ENCODE measurements around the gene EHD4. TPM values are rescaled to one million over a fixed set of nuclear protein-coding genes. Genes with fewer than 3 reads are reported as not detected.

EHD4 gene
- total and polyA plus RNA-seq, 2 donors (not counting 3 experiments of a cell fraction or from before 2014, with no cell fraction given): 96.7 to 128 TPM

DNA sequence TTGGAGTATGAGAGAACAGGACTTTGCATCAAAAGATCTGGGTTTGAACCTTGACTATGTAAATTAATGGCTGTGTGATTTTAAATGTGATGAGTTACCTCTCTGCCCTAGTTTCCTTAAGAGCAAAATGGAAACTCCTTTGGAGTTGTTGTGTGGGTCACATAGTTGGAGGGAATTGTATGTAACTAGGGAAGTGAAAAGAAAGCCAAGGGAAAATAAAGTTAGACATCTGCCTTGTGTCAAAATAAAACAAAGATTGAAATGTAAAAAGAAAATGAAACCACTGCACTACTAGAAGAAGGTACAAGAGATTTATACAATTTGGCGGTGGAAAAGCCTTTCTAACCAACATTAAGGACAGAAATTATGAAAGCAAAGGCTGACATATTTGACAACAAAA is 1.7 kb upstream of the EHD4 start:
- DNase-seq (ENCODE audit: low read depth, low spot score): no peak
- ChIA-PET CTCF (interaction anchor here (1.0 to 3.8 kb wide), 2 partner anchors 16 to 79 kb away, joined by 3 to 14 read pairs; no protein-coding TSS in a partner anchor), POLR2A (no interaction called here)
- no peak for FAIRE-seq
- Histone ChIP-seq H4K20me1 (replicated peaks; ENCODE audit: control insufficient read depth, extremely low read depth, insufficient read depth, low read length) (no peaks in the 10 kb centered on the region), H2AFZ (ENCODE audit: low read depth, low read length) (no peak overlapping the region), H3K4me2 (ENCODE audit: insufficient read depth, low read length) (no peak overlapping the region), H3K27me3 (ENCODE audit: control insufficient read depth in 2 of 2, insufficient read depth in 2 of 2, low read length in 2 of 2) (no peaks in the 10 kb centered on the region), H3K36me3 (ENCODE audit: control insufficient read depth in 2 of 2, extremely low read depth in 1 of 2, insufficient read depth in 2 of 2, low read length in 2 of 2) (no peaks in the 10 kb centered on the region), H3K9me3 (replicated peaks; ENCODE audit: control insufficient read depth, insufficient read depth, low read length) (no peaks in the 10 kb centered on the region), H3K4me1 (ENCODE audit: control insufficient read depth, extremely low read depth, insufficient read depth, low read length) (peaks cover 20% of the 10 kb centered on the region), H3K27ac (ENCODE audit: insufficient read depth, low read depth, low read length) (no peak overlapping the region), H3K9ac (replicated peaks; ENCODE audit: extremely low read depth, insufficient read depth, low read length) (no peak overlapping the region), H3K9me1 (replicated peaks; ENCODE audit: control insufficient read depth, extremely low read depth, insufficient read depth, low read length) (no peaks in the 10 kb centered on the region), H3K79me2 (ENCODE audit: control insufficient read depth, insufficient read depth, low read length) (peaks cover 33% of the 10 kb centered on the region), H3K4me3 (replicated peaks in 1 of 3; ENCODE audit: insufficient read depth in 1 of 3, low read depth in 1 of 3, low read length in 3 of 3) (no peak overlapping the region)
- TF ChIP-seq FOS (IDR thresholded peaks at IDR 0.05; ENCODE audit: borderline replicate concordance, insufficient read depth, low read length) (no peak), EZH2 (IDR thresholded peaks at IDR 0.05; ENCODE audit: borderline replicate concordance, low read depth, low read length, severe bottlenecking) (no peak), POLR2A (IDR thresholded peaks at IDR 0.05; ENCODE audit: low read depth, low read length) (no peak), GATA2 (IDR thresholded peaks at IDR 0.05; ENCODE audit: insufficient read depth, insufficient read length, low read depth, low read length) (no peak), POLR2AphosphoS5 (IDR thresholded peaks at IDR 0.05; ENCODE audit: insufficient read depth, low read depth, low read length) (no peak), MYC (IDR thresholded peaks at IDR 0.05; ENCODE audit: low read depth, low read length) (no peak), JUN (IDR thresholded peaks at IDR 0.05; ENCODE audit: borderline replicate concordance, insufficient read depth, insufficient read length, low read depth) (no peak)
- TF ChIP-seq, protein P1, sequence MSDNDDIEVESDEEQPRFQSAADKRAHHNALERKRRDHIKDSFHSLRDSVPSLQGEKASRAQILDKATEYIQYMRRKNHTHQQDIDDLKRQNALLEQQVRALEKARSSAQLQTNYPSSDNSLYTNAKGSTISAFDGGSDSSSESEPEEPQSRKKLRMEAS (IDR thresholded peaks at IDR 0.05; ENCODE audit: insufficient read depth, insufficient read length): no peak
- TF ChIP-seq, protein P2, sequence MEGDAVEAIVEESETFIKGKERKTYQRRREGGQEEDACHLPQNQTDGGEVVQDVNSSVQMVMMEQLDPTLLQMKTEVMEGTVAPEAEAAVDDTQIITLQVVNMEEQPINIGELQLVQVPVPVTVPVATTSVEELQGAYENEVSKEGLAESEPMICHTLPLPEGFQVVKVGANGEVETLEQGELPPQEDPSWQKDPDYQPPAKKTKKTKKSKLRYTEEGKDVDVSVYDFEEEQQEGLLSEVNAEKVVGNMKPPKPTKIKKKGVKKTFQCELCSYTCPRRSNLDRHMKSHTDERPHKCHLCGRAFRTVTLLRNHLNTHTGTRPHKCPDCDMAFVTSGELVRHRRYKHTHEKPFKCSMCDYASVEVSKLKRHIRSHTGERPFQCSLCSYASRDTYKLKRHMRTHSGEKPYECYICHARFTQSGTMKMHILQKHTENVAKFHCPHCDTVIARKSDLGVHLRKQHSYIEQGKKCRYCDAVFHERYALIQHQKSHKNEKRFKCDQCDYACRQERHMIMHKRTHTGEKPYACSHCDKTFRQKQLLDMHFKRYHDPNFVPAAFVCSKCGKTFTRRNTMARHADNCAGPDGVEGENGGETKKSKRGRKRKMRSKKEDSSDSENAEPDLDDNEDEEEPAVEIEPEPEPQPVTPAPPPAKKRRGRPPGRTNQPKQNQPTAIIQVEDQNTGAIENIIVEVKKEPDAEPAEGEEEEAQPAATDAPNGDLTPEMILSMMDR (IDR thresholded peaks at IDR 0.05; ENCODE audit: extremely low read depth in 1 of 2, insufficient read depth in 1 of 2, low read depth in 1 of 2, low read length in 2 of 2): no peak
- intact Hi-C loops (cut with micrococcal nuclease): loop anchor here (5.0 kb wide), 2 partner anchors 83 to 202 kb away; partner anchors contain the start of gene MAPKBP1
- dilution Hi-C loops (cut with MboI; ENCODE audit: extremely low pct_ligation_motif_present, low sequenced_read_pairs): no loop called here
- BruUV-seq (replicated peaks): no TSS peak
